Kidney epithelial cell (primary cell): ENCODE results near the gene NFIB. TPM values are rescaled to one million over a fixed set of nuclear protein-coding genes. Genes with fewer than 3 reads are reported as not detected.

Experiments
- DNase-seq: peaks from one replicate; pipeline ENCODE4 v3.0.0-alpha.2; 2010; ENCODE audit warnings: low read depth
- H3K27me3 ChIP-seq: 2 replicates; pipeline ENCODE4 v1.6.0; 2011; ENCODE audit warnings: low read length; ENCODE audit not compliant: control insufficient read depth, insufficient read depth
- H3K36me3 ChIP-seq: 2 replicates; pipeline ENCODE4 v1.5.1; 2011; ENCODE audit warnings: low read length; ENCODE audit not compliant: control insufficient read depth, insufficient read depth
- H3K4me3 ChIP-seq: 2 replicates; pipeline ENCODE4 v1.5.1; 2011; ENCODE audit warnings: low read depth, mild to moderate bottlenecking, control low read depth, low read length
- CTCF ChIP-seq: IDR thresholded peaks from 2 replicates; pipeline ENCODE4 v1.5.1; 2011; ENCODE audit warnings: mild to moderate bottlenecking, moderate library complexity, low read length, control low read depth, inconsistent platforms; ENCODE audit not compliant: insufficient read depth, poor library complexity, severe bottlenecking
- total RNA-seq: library from RNA; depleted of rRNA; stranded (reverse); fragments of >200 nt; gene quantifications from 2 replicates; pipeline ENCODE4 v1.2.3, GENCODE V29; 2015

The NFIB gene
- total RNA-seq, 1 donor from 2014 or later, result 3.3 TPM

- no peak for DNase-seq
- peaks cover 84% of the 10 kb centered on the region for H3K27me3 ChIP-seq
- TF ChIP-seq CTCF, result no peak
- H3K36me3 ChIP-seq, result no peaks in the 10 kb centered on the region
- peak overlapping the region; percentile 19 for H3K4me3 ChIP-seq
Observed at GRCh38 chr9:14347406-14348122, 33.6 kb upstream of the NFIB start.

GRCh38 chr9:14346811-14347405 is 33.0 kb upstream of the NFIB start:
- TF ChIP-seq CTCF, result no peak
- DNase-seq, result no peak
- peak overlapping the region; percentile 19 for H3K4me3 ChIP-seq
- peaks cover 90% of the 10 kb centered on the region for H3K27me3 ChIP-seq
- H3K36me3 ChIP-seq, result no peaks in the 10 kb centered on the region

GRCh38 chr9:14346231-14346791 is 32.4 kb upstream of the NFIB start:
- H3K4me3 ChIP-seq, result no peak overlapping the region
- peaks cover 94% of the 10 kb centered on the region for H3K27me3 ChIP-seq
- DNase-seq, result no peak
- TF ChIP-seq CTCF, result no peak
- no peaks in the 10 kb centered on the region for H3K36me3 ChIP-seq

- Histone ChIP-seq H3K4me3 (no peak overlapping the region), H3K27me3 (peaks cover 92% of the 10 kb centered on the region), H3K36me3 (no peaks in the 10 kb centered on the region)
- no peak for DNase-seq
- no peak for TF ChIP-seq CTCF
Observed at GRCh38 chr9:14345354-14346230, 31.7 kb upstream of the NFIB start.

GRCh38 chr9:14344941-14345353 is 31.0 kb upstream of the NFIB start:
- no peak for TF ChIP-seq CTCF
- Histone ChIP-seq H3K36me3 (no peaks in the 10 kb centered on the region), H3K27me3 (peaks cover 91% of the 10 kb centered on the region), H3K4me3 (no peak overlapping the region)
- DNase-seq, result no peak
